Gastroesophageal sphincter (tissue), 4 donors: ENCODE data around the gene CCT6A. TPM values are rescaled to one million over a fixed set of nuclear protein-coding genes. Genes with fewer than 3 reads are reported as not detected.
A peak's percentile ranks its signal among the peaks of the same experiment; 100 is the strongest.

ENCODE experiments used
- ATAC-seq: fragments of 150-250 bp; one replicate; pipeline ENCODE4 v1.9.1; 2016; ENCODE audit warnings: mild to moderate bottlenecking, moderate library complexity
- H3K27ac ChIP-seq, 4 donors: fragments of 200-600 bp; sonication (generic) in 3 of 4; 1 replicate in 3 of 4; 2 replicates in 1 of 4; pipeline ENCODE4 v1.5.1; 2016 to 2019
- H3K27me3 ChIP-seq: fragments of 200-600 bp; sonication (generic); one replicate; pipeline ENCODE4 v1.5.1; 2019
- H3K36me3 ChIP-seq, 2 donors: fragments of 200-600 bp; sonication (generic); one replicate each; pipeline ENCODE4 v1.5.1; 2019; ENCODE audit warnings: control low read depth in 1 of 2
- H3K4me1 ChIP-seq, 3 donors: fragments of 200-600 bp; sonication (generic); 1 replicate in 2 of 3; 2 replicates in 1 of 3; pipeline ENCODE4 v1.5.1; 2016 to 2019; ENCODE audit warnings: control low read depth in 2 of 3
- H3K4me3 ChIP-seq, 2 donors: fragments of 200-600 bp; sonication (generic); one replicate each; pipeline ENCODE4 v1.5.1; 2019; ENCODE audit warnings: mild to moderate bottlenecking in 1 of 2, moderate library complexity in 1 of 2
- H3K9me3 ChIP-seq, 3 donors: fragments of 200-600 bp; sonication (generic); one replicate each; pipeline ENCODE4 v1.5.1; 2017 to 2019; ENCODE audit warnings: control low read depth in 2 of 3
- CTCF ChIP-seq, 4 experiments: fragments of 200-600 bp in 2 of 4; fragments of 450-650 bp in 2 of 4; sonication (generic) in 1 of 4; IDR thresholded peaks; one replicate each; pipeline ENCODE4 v1.5.1; 2017 to 2019; ENCODE audit warnings: antibody characterized with exemption in 4 of 4, mild to moderate bottlenecking in 2 of 4, moderate library complexity in 2 of 4
- EP300 ChIP-seq: sonication (generic); formaldehyde crosslinking; IDR thresholded peaks from one replicate; pipeline ENCODE4 v1.6.1; 2017; ENCODE audit warnings: antibody characterized with exemption, mild to moderate bottlenecking
- POLR2A ChIP-seq, 2 donors: fragments of 450-650 bp; IDR thresholded peaks; one replicate each; pipeline ENCODE4 v1.6.1; 2017; ENCODE audit warnings: antibody characterized with exemption in 2 of 2, mild to moderate bottlenecking in 2 of 2, moderate library complexity in 1 of 2
- POLR2AphosphoS5 ChIP-seq: sonication (generic); formaldehyde crosslinking; IDR thresholded peaks from one replicate; pipeline ENCODE4 v1.6.1; 2017; ENCODE audit warnings: antibody characterized with exemption
- WGBS, 2 donors: methylation state at CpG; one replicate each; pipeline ENCODE4 v1.1.5; 2018; ENCODE audit warnings: low coverage in 1 of 2; 5-methylcytosine and 5-hydroxymethylcytosine counted together
- total RNA-seq, 4 donors: library from RNA; depleted of rRNA; stranded (reverse); fragments of >200 nt; gene quantifications; one replicate each; pipeline ENCODE4 v1.1.0, GENCODE V29; 2016

Gene CCT6A
- total RNA-seq = 100 to 1,000 TPM in 2 of 4 donors, 10 to 100 TPM in 2; 88.3 to 138 (median 116) TPM

GRCh38 chr7:56051339-56052191, at the start of gene CCT6A, which contains the start of gene PSPH:
Gene CCT6A (plus strand): TSS chr7:56051765. CDS start chr7:56051849, 84 bp downstream.
Gene PSPH (minus strand): TSS chr7:56051444. CDS start chr7:56021212, 30,232 bp downstream.
- Histone ChIP-seq H3K27me3 (no peaks in the 10 kb centered on the region), H3K4me1 (peaks cover 0 to 65% (median 18%) of the 10 kb centered on the region in 3 donors), H3K9me3 (no peaks in the 10 kb centered on the region), H3K4me3 (peak within 1 kb of the TSS; percentile 52 to 97), H3K36me3 (peaks cover 0 to 39% of the 10 kb centered on the region in 2 donors), H3K27ac (peak within 1 kb of the TSS; percentile 82 to 96 (median 95))
- WGBS, 2 donors = no CpG with 5 or more reads among the region's 97 CpGs
- peak; percentile 99 for ATAC-seq
- peak; percentile 83 to 88 for TF ChIP-seq POLR2A (IDR thresholded peaks at IDR 0.05)
- no peak for TF ChIP-seq CTCF (IDR thresholded peaks at IDR 0.05)
- no peak for TF ChIP-seq EP300
- peak; percentile 95 for TF ChIP-seq POLR2AphosphoS5

- 60 to 67% methylated on average over 1 to 3 of the region's 4 CpGs for WGBS, 2 donors
- ATAC-seq = no peak
- no peak overlapping the region for H3K4me3 ChIP-seq
- H3K27ac ChIP-seq = no peak overlapping the region
- H3K9me3 ChIP-seq = no peaks in the 10 kb centered on the region
- TF ChIP-seq POLR2AphosphoS5 = no peak
- no peak for TF ChIP-seq POLR2A (IDR thresholded peaks at IDR 0.05)
- TF ChIP-seq EP300 = no peak
- TF ChIP-seq CTCF (IDR thresholded peaks at IDR 0.05) = no peak
- H3K36me3 ChIP-seq = peaks cover 0 to 26% of the 10 kb centered on the region in 2 donors
- H3K27me3 ChIP-seq = no peaks in the 10 kb centered on the region
- peaks cover 0 to 8% (median 0%) of the 10 kb centered on the region in 3 donors for H3K4me1 ChIP-seq
Measured at GRCh38 chr7:56003749-56004148, 47.8 kb upstream of the CCT6A start.

- Histone ChIP-seq H3K4me3 (no peak overlapping the region), H3K27ac (no peak overlapping the region), H3K4me1 (peaks cover 0 to 26% (median 7%) of the 10 kb centered on the region in 3 donors), H3K9me3 (no peaks in the 10 kb centered on the region), H3K27me3 (no peaks in the 10 kb centered on the region), H3K36me3 (peaks cover 0 to 8% of the 10 kb centered on the region in 2 donors)
- 86 to 100% methylated on average over 1 to 2 of the region's 4 CpGs for WGBS, 2 donors
- TF ChIP-seq EP300 = no peak
- no peak for TF ChIP-seq POLR2AphosphoS5
- TF ChIP-seq CTCF (IDR thresholded peaks at IDR 0.05) = no peak
- no peak for TF ChIP-seq POLR2A (IDR thresholded peaks at IDR 0.05)
- ATAC-seq = no peak
Measured at GRCh38 chr7:56007167-56007652, 44.4 kb upstream of the CCT6A start.

- peaks cover 0 to 26% (median 7%) of the 10 kb centered on the region in 3 donors for H3K4me1 ChIP-seq
- H3K36me3 ChIP-seq = peaks cover 0 to 7% of the 10 kb centered on the region in 2 donors
- no peaks in the 10 kb centered on the region for H3K27me3 ChIP-seq
- ATAC-seq = no peak
- no peaks in the 10 kb centered on the region for H3K9me3 ChIP-seq
- 85 to 93% methylated on average over 6 to 8 of the region's 9 CpGs for WGBS, 2 donors
- no peak overlapping the region for H3K4me3 ChIP-seq
- H3K27ac ChIP-seq = no peak overlapping the region
- TF ChIP-seq EP300 = no peak
- TF ChIP-seq CTCF (IDR thresholded peaks at IDR 0.05) = no peak
- TF ChIP-seq POLR2AphosphoS5 = no peak
- no peak for TF ChIP-seq POLR2A (IDR thresholded peaks at IDR 0.05)
Measured at GRCh38 chr7:56007891-56008290, 43.7 kb upstream of the CCT6A start.
